Activated CD4-positive, alpha-beta T cell treated with anti-CD3 and anti-CD28 coated beads for 48 hours (primary cell): Measurements from ENCODE around the gene MMP24.
A peak's percentile ranks its signal among the peaks of the same experiment; 100 is the strongest.
"Not testable (repeated sequence)": the region's sequence is repeated elsewhere in the genome, so short reads cannot be mapped to it uniquely, and the experiment has no call there.

ENCODE experiments used
- DNase-seq: peaks from one replicate; pipeline ENCODE4 v3.0.0-alpha.2; 2020

Gene MMP24

DNA sequence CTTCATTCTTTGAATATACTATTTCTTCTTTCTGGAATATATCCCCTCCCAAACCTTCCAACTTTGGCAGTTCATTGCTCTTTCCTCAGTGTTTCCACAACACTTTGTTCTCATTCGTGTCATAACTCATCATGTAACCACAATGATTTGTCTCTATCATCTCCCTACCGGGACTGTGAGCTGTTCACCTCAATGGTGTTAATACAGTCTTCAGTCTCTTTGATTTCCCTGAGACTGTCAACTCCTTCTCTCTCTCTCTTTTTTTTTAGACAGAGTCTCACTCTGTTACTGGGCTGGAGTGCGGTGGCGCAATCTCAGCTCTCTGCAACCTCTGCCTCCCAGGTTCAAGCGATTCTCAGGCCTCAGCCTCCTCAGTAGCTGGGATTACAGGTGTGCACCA lies 2.5 kb upstream of the MMP24 start:
- DNase-seq = no peak

DNA sequence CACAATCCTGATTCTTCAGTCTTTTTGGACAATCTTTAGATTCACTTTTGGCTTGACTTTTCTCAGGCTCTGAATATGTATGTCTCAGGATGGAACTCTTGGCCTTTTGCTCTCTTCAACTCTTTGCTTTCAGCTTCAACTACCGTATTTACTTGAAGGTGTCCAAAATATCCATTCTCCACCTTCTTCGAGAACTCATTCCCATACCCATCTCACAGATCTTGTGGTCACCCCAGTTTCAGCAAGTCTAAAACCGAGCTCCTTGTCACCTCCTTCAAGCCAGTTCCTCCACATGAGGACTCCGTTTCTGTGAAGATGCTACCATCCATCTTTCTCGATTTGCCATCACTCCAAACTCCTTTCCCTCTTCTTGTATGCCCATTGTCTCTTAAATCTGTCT lies 2.0 kb upstream of the MMP24 start:
- DNase-seq = no peak

DNA sequence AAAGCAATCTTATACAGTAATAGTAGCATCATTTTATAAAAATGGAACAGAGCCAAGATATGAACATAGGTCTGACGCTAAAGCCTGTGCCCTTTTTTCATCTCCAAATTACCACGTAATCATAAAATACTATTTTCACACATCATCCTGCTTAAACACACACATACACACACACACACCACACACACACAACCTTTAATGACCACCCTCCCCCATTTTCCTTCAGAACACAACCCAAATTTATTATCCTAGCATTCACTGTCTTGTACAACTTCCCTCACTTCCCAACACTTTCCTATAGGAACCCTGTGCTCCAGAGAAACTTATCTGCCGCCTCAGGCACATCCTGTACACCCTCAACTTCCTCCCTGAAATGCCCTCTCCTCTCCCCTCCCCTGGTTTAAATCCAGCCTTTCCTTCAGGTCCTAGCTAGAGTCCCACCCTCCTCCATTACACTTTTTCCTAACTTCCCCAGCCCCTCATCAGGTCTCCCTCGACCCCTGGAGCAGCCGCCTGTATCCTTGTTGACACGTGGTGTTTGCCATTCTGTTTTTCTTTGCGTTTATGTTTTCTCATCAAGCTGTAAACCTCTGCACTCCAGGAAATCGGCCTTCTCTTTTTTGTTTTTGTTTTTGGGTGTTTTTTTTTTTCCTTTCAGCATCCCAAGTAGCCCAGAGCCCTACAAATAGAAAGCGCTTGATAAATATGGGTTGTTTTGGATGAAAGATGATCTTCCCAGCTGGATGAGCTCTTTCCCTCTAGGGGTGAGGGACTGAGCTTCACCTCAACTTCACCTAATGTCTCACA lies 968 bp upstream of the MMP24 start:
- DNase-seq = no peak

DNA sequence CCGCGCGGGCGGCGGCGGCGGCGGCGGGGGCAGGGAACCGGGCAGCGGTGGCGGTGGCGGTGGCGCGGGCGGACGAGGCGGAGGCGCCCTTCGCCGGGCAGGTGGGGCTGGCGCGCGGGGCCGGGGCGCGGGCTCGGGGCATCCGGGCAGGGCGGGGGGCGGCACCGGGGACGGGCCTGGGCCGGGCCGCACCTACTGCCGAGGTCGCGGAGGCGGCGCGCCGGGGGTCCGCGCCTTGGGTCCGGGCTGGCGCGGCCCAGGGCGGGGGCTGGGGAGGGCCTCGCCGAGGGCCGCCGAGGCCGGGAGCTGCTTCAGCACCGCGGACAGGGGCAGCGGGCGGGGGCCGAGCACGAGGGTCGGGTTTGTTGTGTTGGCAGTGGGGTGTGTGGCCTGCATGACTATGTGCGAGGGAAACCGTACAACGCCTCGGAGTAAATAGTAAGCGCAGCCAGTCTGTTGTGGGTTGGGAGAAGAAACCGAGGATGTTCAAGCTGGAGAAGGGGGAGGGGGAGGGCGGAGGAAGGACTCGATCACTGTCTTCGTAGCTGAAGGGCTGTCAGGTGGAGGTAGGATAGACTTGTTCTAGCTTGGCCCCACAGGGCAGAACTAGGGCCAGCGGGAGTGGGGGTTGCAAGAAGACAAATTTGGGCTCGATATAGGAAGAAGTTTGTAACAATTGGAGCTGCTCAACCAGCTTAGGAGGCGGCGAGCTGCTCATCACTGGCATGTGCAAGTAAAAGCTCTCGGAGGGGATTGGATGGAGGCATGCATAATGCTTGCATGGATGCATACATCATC lies 593 bp downstream of the MMP24 start:
- peak; percentile 63 for DNase-seq

DNA sequence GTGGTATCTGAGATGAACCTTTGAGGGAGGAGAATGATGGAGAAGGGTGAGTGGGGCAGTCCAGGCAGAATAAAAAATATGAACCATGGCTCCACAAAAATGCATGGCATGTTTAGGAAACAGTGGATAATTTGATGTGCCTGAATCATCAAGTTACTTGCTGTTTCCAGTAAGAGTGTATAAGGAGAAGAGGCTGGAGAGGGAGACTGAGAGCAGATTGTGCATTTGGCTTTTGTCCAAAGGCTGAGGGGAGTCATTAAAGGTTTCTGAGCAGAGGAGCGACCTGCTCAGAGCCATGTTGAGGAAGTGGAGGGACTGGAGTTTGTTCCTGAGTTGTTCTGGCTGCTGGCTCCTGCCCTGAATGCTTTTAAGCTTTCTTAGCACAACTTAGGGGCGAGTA lies 6.1 kb downstream of the MMP24 start:
- DNase-seq = no peak

DNA sequence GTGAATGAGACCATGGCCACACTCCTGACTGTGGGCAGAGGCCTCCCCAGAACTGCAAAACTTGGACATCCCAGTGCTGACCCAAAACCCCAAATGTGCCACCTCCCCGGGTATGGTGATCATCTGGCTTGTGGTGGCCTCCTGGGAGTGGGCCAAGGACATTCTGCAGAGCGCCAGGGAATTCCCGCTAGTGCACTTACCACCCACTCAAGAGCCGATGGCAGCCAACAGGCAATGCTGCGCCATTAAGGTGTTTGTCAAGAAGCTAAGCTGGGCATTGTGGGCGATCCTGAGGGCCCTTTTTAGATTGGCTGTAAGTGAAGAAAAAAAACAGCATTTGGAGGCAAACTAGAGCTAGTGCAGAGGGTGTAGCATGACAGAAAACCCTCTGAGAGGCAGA lies 9.4 kb downstream of the MMP24 start:
- DNase-seq = no peak

DNA sequence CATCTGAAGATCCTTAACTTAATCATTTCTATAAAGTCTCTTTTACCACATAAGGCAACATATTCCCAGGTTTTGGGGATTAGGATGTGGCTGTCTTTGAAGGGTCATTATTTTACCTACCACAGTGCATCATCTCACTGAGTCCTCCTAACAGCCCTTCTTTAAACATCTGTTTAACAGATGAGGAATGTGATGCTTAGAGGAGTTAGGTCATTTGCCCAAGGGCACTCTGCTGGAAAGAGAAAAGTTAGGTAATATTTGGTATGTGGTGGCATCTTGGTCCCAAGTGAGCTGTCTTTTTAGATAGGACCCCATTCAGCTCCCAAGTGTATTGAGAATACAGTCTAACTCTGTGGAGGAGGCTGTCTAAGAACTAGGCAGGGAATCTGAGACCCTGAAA lies 11.0 kb downstream of the MMP24 start:
- DNase-seq = no peak

DNA sequence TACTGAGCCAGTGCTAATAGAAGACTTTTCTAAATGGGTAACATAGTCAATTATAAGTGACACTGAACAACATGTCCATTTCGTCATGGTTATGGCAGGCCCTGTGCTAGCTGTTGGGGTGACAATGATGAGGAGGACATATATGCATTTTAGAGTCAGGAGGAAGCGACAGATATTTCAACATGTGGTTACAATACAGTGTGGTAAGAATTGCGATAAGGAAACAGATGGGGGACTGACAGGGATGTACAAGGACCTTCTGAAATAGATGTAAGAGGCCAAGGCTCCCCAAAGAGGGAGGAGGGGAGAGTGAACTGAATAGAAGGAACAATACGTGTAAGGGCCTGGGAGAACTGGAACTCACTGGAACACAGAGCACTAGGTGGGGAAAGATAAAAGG lies 11.7 kb downstream of the MMP24 start:
- no peak for DNase-seq

DNA sequence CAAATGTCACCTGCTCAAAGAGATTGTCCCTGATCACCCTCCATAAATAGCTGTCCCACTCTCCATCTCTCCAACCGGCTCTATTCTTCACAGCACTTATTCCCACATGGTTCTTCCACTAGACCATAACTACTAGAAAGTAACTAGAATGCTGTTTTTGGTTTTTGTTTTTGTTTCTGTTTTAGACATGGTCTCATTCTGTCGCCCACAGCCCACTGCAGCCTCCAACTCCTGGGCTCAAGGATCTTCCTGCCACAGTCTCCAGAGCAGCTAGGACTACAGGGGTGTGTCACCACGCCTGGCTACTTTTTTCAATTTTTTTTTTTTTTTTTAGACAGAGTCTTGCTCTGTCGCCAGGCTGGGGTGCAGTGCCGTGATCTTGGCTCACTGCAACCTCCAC lies 12.2 kb downstream of the MMP24 start:
- DNase-seq = no peak

DNA sequence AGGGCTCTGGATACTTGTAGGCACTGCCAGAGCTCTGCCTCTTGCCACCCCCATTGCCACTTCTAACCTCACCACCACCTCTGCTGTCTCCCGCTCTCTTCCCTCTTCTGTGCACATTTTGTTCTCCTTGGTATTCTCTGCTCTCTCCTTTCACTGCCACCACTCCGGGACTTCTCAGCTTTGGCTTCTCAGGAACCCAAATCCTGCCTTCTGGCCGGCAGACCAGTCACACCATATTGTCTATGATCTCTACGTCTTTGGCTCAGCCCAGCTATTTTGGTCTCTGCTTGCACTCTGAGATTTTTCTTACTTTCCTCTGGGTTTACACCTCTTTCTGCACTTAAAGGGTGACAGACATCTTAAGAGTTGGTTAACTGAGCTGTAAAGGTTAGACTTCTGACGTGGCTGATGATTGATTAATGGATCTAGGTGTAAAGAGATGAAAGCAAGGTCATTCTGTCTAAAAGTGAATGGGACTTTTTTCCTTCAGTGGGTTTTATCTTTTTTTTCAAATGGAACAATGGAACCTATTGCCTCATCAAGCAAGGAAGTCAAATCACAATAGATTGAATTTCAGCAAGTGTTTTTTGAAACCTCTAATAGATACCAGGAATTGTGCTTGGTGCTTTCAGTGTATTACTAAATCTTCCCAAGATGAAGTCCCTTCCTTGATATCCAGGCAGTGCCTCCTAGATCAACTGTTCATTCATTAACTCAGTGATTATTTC lies 13.8 kb downstream of the MMP24 start:
- no peak for DNase-seq

DNA sequence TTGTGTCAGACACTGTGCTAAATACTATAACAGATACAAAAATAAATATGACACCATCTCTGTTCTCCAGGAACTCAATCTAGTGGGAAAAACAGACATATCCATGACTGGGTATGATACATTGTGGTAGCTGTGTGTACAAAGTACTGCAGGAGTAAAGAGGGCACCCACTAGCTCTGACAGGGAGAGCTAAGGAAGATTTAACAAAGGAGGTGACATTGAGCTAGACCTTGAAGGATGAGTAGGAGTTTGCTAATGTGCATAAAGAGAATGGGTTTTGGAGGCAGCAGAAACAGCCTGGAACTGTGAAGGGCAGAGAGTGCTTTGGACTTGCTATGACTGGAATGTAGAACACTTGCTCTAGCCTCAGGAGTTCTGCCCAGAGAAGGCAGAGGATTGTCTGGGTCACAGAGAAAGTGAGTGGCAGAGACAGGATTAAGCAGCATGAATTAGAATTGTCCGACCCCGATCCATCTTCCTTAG lies 14.4 kb downstream of the MMP24 start:
- DNase-seq = no peak

DNA sequence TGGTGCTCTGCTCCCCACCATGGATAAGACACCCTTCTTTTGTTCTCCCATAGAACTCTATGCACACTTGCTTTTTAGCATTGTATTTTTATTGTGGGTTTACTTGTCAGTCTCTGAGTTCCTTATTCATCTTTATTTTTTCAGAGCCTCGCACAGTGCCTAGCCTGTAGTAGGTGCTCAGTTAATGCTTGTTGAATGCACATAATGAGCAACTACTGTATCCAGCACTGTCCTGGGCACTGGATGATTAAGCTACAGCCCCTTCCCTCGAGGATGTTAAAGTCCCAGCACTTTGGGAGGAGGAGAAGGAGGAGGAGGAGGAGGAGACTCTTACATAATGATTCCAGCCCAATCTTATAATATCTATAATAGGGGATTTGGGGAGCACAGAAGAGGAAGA lies 16.8 kb downstream of the MMP24 start:
- DNase-seq = no peak

DNA sequence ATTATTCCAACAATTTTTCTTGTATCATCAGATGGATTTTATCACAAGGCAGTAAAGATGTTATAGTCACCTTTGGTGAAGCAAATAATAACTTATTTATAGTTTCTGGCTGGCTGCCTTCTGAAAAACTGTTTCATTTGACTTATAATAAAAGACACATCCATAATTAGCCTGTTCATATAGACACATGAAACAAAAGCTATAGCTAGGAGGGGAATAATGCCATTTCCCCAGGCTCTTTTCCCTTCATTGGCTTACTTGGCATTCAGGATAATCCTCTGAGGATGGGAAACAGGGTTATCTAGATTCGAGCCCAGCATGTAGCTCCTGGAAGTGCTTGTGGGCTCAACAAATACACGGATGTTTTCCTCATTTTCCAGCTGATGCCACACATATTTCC lies 17.5 kb downstream of the MMP24 start:
- DNase-seq = no peak

DNA sequence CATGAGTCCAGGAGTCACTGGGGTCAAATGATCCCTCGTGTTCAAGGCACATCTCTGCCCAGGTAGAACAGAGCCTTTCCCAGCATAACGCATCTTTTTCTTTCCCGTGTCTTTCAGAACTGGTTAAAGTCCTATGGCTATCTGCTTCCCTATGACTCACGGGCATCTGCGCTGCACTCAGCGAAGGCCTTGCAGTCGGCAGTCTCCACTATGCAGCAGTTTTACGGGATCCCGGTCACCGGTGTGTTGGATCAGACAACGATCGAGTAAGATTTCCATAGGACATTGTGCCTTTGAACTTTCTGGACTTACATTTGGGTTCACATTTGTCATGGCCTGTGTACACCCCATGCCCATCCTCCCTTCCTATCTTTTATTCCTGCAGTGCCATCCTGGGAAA lies 20.2 kb downstream of the MMP24 start:
- no peak for DNase-seq

DNA sequence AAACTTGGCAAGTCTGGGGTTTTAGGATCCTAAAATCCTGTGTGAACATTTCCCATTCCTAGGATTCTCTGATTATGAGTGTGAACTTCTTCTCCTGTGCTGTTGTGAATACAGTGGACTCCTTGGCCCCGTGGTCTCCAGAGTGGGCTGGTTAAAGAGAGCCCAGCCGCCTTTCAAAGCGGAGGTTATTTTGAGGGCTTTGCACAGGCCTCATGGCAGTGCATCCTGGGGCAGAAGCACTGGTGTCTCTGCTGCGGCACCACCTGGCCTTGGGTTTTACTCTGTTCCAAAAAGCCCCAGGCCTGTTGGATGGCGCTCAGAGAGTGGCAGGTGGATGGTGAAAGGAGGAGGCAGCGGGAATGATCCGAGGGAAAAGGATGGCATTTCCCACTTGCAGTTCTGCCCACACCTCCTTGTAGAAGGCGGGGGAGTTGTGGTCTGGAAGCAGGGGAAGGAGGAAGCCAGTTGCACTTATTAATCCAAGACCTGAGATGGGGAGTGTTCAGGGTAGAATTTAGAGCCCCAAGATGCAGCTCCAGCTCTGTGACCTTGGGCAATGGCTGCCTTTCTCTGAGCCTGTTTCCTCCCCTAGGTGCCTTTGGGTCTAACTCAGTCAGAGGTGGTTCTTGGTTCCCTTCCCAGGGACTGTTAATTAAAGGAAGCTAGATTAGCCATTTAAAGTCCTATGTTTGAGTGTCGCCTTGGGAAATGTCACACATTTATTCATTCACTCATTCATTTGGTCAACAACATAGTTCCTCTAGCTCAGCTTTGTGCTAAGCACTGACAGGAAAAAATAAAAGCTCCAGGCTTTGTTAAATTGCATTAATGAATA lies 22.4 kb downstream of the MMP24 start:
- DNase-seq = no peak

DNA sequence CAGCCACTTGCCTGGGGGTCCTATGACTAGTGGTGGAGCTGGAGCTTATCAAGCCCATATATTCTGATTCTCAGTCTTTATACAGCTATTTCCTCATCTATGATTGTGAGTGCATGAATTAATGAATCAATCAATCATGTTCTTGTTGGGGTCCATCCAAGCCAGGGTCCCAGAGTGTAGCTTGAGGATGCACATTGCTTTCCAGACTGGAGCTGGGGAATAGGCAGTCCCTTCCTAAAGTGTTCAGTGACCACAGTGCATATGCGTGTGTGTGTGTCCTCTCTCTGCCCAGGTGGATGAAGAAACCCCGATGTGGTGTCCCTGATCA lies 25.1 kb downstream of the MMP24 start:
- no peak for DNase-seq

DNA sequence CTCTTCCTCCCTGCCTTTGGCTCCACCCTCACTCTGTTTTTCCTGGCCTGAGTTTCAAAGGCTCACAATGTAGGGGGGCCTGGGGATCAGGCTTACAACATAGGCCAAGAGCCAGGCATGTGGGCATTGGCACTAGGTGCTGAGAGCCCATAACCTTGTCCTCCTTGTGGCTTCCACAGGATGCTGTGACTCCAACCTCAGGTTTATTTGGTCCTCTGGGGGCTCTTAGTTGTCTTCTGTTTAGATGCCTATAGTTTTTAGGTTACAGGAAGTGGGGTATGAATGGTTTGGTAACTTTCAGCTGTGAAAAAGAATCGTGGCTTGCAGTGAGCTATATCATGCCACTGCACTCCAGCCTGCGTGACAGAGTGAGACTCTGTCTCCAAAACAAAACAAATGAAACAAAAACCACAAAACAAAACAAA lies 25.6 kb downstream of the MMP24 start:
- DNase-seq = no peak

DNA sequence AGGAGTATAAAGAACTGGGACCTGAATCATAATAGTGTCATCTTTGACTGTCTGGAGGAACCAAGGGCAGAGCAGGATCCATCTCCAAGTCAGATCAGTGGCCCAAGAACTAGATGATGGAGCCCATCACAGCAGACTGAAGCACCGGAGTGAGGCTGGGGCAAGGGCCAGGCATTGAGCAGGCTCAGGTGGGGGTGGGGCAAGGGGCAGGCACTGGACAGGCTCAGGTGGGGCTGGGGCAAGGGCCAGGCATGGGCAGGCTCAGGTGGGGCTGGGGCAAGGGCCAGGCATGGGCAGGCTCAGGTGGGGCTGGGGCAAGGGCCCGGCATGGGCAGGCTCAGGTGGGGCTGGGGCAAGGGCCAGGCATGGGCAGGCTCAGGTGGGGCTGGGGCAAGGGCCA lies 26.1 kb downstream of the MMP24 start:
- not testable (repeated sequence) for DNase-seq

DNA sequence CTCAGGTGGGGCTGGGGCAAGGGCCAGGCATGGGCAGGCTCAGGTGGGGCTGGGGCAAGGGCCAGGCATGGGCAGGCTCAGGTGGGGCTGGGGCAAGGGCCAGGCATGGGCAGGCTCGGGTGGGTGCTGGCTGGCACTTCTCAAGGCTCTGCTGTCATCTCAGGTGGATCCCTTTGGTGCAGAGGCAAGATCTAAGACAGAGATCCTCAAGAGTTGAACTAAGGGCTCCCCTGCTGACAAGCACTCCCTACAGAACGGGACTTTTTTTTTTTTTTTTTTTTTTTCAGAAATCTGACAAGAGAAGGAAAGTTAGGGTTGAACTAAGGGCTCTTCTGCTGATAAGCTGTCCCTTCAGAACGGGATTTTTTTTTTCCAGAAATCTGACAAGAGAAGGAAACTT lies 26.5 kb downstream of the MMP24 start:
- DNase-seq = no peak

DNA sequence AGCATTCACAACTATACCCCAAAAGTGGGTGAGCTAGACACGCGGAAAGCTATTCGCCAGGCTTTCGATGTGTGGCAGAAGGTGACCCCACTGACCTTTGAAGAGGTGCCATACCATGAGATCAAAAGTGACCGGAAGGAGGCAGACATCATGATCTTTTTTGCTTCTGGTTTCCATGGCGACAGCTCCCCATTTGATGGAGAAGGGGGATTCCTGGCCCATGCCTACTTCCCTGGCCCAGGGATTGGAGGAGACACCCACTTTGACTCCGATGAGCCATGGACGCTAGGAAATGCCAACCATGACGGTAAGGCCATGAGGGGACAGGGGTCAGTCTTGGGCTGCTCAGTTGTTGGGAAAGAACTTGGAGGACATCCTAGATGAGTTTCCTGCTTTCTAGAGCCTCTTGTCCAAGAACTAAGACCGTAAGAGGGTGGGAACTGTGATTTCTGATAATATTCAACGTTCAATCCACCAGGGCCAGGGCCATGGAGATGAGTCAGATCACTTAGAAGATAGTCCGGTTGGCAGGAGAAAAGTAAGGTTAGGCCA lies 28.0 kb downstream of the MMP24 start:
- DNase-seq = no peak

DNA sequence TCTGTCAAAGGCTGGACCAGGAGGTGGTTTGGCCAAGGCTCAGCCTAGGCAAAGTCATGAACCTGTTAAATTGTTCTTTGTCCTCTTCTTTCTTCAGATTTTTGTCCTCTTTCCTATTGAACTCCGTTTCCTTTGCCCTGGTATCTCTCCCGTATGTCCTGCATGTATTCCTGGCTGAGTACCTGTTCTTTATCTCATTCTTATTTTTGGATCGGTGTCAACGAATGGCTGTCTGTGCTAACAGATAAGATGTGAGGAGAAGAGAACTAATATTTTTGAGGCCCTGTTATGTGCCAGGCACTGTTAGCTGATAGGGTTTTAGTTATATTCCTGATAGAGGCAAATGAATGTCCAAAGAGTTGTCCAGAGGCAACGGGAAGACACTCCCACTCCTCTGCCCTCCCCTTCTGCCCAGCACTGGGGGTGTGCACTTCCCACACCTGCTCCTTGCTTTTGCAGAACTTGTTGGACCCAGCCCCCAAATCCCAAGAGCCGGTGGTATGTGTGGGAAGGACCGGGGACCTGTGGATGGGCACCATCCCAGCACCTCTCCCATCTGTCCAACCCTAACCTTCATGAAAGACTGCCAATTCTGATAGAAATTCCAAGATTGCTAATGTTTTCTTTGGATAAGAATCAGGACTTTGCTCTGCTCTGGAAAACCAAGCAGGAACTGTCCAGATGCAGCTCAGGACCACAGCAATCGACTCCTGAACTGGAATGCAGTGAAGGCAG lies 30.9 kb downstream of the MMP24 start:
- DNase-seq = no peak

DNA sequence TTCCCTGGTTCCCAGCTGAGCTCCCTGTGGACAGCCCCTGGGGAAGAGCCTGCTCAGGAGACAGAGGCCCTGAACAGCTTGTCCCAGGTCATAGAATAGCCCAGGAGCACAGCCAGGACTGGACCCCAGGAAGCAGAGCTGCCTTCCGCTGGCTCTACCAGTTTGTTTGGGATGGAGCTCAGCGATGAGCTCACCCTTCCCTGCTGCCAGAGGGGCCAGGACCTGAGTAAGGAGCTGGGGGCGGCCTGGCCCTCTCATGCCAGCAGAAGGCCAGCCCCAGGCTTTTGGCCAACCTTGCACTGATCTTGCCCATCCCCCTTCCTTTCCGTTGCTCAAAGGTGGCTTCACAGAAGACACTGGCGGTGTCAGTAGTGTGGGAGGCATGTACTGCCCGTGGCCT lies 33.9 kb downstream of the MMP24 start:
- DNase-seq = no peak
